HCT116 (cell line): Measurements from ENCODE around the gene MBNL2. TPM values are rescaled to one million over a fixed set of nuclear protein-coding genes. Genes with fewer than 3 reads are reported as not detected.
A peak's percentile ranks its signal among the peaks of the same experiment; 100 is the strongest.

Experiments
- ATAC-seq: fragments of 200-7000 bp; cut with Tn5 transposase; 2 replicates; pipeline ENCODE4 v1.9.1; 2020; ENCODE audit warnings: mild to moderate bottlenecking, moderate library complexity
- BruUV-seq: library from RNA; stranded (reverse); fragments of 400-500 nt; replicated peaks from 2 replicates; lab custom pipeline; 2021; lab: Mats Ljungman, UMichigan
- CTCF ChIA-PET: fragments of 300-600 bp; sonication (Branson Sonifier 250); formaldehyde crosslinking; loops from one replicate; lab custom pipeline; 2021; ENCODE audit warnings: antibody characterized with exemption; lab: Charles Lee
- POLR2A ChIA-PET: fragments of 300-600, 350-600 bp; sonication (Branson Sonifier 250); formaldehyde crosslinking; loops from one replicate; lab custom pipeline; 2021; ENCODE audit warnings: antibody characterized with exemption; lab: Charles Lee
- RAD21 ChIA-PET, 2 experiments: fragments of 300-600 bp; sonication (Branson Sonifier 250); formaldehyde crosslinking; loops; one replicate each; lab custom pipeline; 2023; ENCODE audit warnings: low total read pairs in 2 of 2; ENCODE audit not compliant: uncharacterized antibody in 2 of 2, unreplicated experiment in 2 of 2, low non-redundant PET in 1 of 2; lab: Charles Lee
- DNase-seq: peaks from one replicate; pipeline ENCODE4 v3.0.0-alpha.2; 2010; ENCODE audit warnings: low read depth, low spot score
- H2AFZ ChIP-seq: fragments of 200-600 bp; shearing (Covaris generic), sonication (generic); 2 replicates; pipeline ENCODE4 v1.6.1; 2017; ENCODE audit warnings: low read depth, mixed run types, mixed read lengths, antibody characterized with exemption, low read length; ENCODE audit not compliant: poor library complexity, severe bottlenecking
- H3K27ac ChIP-seq: 2 replicates; pipeline ENCODE4 v1.5.1; 2012; ENCODE audit warnings: low read depth, low read length
- H3K27me3 ChIP-seq: fragments of 200-600 bp; sonication (generic); 2 replicates; pipeline ENCODE4 v1.6.1; 2016; ENCODE audit warnings: mixed run types, low read length, mixed read lengths; ENCODE audit not compliant: insufficient read depth
- H3K36me3 ChIP-seq, 2 experiments: fragments of 200-500 bp in 1 of 2; fragments of 200-600 bp in 1 of 2; sonication (Bioruptor generic) in 1 of 2; sonication (generic) in 1 of 2; 2 replicates each; pipeline versions ENCODE4 v1.5.1 to v1.6.1; 2014 to 2016; ENCODE audit warnings: low read length in 2 of 2, inconsistent platforms in 1 of 2, mixed read lengths in 1 of 2, mixed run types in 1 of 2; ENCODE audit not compliant: insufficient read depth in 2 of 2, control insufficient read depth in 1 of 2
- H3K4me1 ChIP-seq, 2 experiments: fragments of 200-600 bp in 1 of 2; sonication (generic) in 1 of 2; 2 replicates each; pipeline versions ENCODE4 v1.5.1 to v1.6.1; 2012 to 2017; ENCODE audit warnings: low read length in 2 of 2, inconsistent platforms in 1 of 2, mild to moderate bottlenecking in 1 of 2, mixed read lengths in 1 of 2, mixed run types in 1 of 2, moderate library complexity in 1 of 2; ENCODE audit not compliant: insufficient read depth in 2 of 2, control insufficient read depth in 1 of 2
- H3K4me2 ChIP-seq: fragments of 200-600 bp; sonication (generic); 2 replicates; pipeline ENCODE4 v1.6.1; 2017; ENCODE audit warnings: mixed run types, low read length, mixed read lengths
- H3K4me3 ChIP-seq, 2 experiments: fragments of 200-600 bp in 1 of 2; sonication (generic) in 1 of 2; replicated peaks in 1 of 2; 2 replicates each; pipeline ENCODE4 v1.5.1; 2011 to 2016; ENCODE audit warnings: low read length in 2 of 2, control low read depth in 1 of 2, low read depth in 1 of 2, mild to moderate bottlenecking in 1 of 2, mixed read lengths in 1 of 2, mixed run types in 1 of 2
- H3K79me2 ChIP-seq: fragments of 200-600 bp; sonication (generic); 2 replicates; pipeline ENCODE4 v1.6.1; 2017; ENCODE audit warnings: mild to moderate bottlenecking, mixed run types, low read length, moderate library complexity, mixed read lengths; ENCODE audit not compliant: insufficient read depth
- H3K9ac ChIP-seq: fragments of 200-600 bp; sonication (generic); 2 replicates; pipeline ENCODE4 v1.6.1; 2016; ENCODE audit warnings: low read length, mixed read lengths
- H3K9me2 ChIP-seq: fragments of 200-600 bp; sonication (generic), shearing (Covaris generic); 2 replicates; pipeline ENCODE4 v1.6.1; 2017; ENCODE audit warnings: mixed run types, mild to moderate bottlenecking, moderate library complexity; ENCODE audit not compliant: insufficient read depth
- H3K9me3 ChIP-seq, 2 experiments: fragments of 200-500 bp in 1 of 2; fragments of 200-600 bp in 1 of 2; sonication (Bioruptor generic) in 1 of 2; sonication (generic) in 1 of 2; 2 replicates each; pipeline ENCODE4 v1.6.1; 2014 to 2017; ENCODE audit warnings: low read length in 2 of 2, mixed read lengths in 2 of 2, inconsistent platforms in 1 of 2, low read depth in 1 of 2, mild to moderate bottlenecking in 1 of 2, mixed run types in 1 of 2, moderate library complexity in 1 of 2; ENCODE audit not compliant: control insufficient read depth in 1 of 2, insufficient read depth in 1 of 2
- H4K20me1 ChIP-seq: fragments of 200-600 bp; sonication (generic), shearing (Covaris generic); 2 replicates; pipeline ENCODE4 v1.6.1; 2017; ENCODE audit warnings: mixed run types, mild to moderate bottlenecking, moderate library complexity; ENCODE audit not compliant: insufficient read depth
- EGR1 ChIP-seq: IDR thresholded peaks from 2 replicates; pipeline ENCODE4 v1.6.1; 2012; ENCODE audit warnings: low read depth
- EZH2 ChIP-seq: fragments of 200-600 bp; sonication (generic); IDR thresholded peaks from 2 replicates; pipeline ENCODE4 v1.6.1; 2017; ENCODE audit warnings: antibody characterized with exemption, mixed run types
- EZH2phosphoT487 ChIP-seq: fragments of 200-600 bp; IDR thresholded peaks from 2 replicates; pipeline ENCODE4 v1.6.1; 2018; ENCODE audit warnings: antibody characterized with exemption, borderline replicate concordance
- FOSL1 ChIP-seq: IDR thresholded peaks from 2 replicates; pipeline ENCODE4 v1.6.1; 2012; ENCODE audit warnings: low read depth
- YY1 ChIP-seq: IDR thresholded peaks from 2 replicates; pipeline ENCODE4 v1.6.1; 2011; ENCODE audit warnings: low read length, low read depth, moderate library complexity, mild to moderate bottlenecking; ENCODE audit not compliant: insufficient replicate concordance; ENCODE audit errors: extremely low read depth
- ZFX ChIP-seq: fragments of 450-650 bp; IDR thresholded peaks from 2 replicates; pipeline ENCODE4 v1.6.1; 2017
- intact Hi-C: fragments of 100-400 bp; cut with micrococcal nuclease; formaldehyde crosslinking; loops from 2 replicates; pipeline ENCODE4 v1.10.0; 2022
- total RNA-seq: library from RNA; stranded (reverse); gene quantifications from one replicate; pipeline ENCODE4 v1.2.1, GENCODE V29; 2021; ENCODE audit not compliant: unreplicated experiment
- TF ChIP-seq, protein P1 (sequence below): IDR thresholded peaks from 2 replicates; pipeline ENCODE4 v1.6.1; 2012; ENCODE audit warnings: low read depth
- TF ChIP-seq, protein P2 (sequence below), 3 experiments: fragments of 200-600 bp in 1 of 3; sonication (generic) in 1 of 3; IDR thresholded peaks in 2 of 3; conservative IDR thresholded peaks in 1 of 3; 2 replicates each; pipeline ENCODE4 v1.5.1; 2012 to 2017; ENCODE audit warnings: low read depth in 2 of 3, low read length in 2 of 3, antibody characterized with exemption in 1 of 3, borderline replicate concordance in 1 of 3, control low read depth in 1 of 3, mild to moderate bottlenecking in 1 of 3, mixed read lengths in 1 of 3, mixed run types in 1 of 3, moderate library complexity in 1 of 3; ENCODE audit not compliant: insufficient read depth in 1 of 3

Gene MBNL2
- total RNA-seq, 1 experiment from 2014 or later: 73.9 TPM

DNA sequence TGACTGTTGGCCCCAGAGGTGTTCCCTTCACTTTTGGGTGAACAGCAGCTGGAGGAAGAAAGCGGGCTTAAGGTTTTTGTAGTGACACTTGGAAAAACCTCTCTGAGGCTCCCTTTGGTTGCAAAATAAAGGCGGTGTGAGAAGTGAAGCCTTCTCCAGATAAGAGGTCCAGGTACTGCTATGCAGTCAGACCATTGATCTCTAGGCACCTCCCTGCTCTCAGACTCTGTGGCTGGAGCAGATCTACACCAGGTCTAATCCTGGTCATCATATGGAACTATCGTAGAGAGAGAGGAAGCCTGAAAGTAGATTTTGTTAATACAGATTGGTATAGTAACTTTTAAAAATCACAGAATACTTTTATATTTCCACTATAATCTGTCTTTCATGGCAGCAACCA, 47.5 kb downstream of the MBNL2 start:
- ChIA-PET CTCF (interaction anchor here (1.0 to 1.3 kb wide), 2 partner anchors 12 to 160 kb away, joined by 3 to 4 read pairs; no protein-coding TSS in a partner anchor), POLR2A (no interaction called here), RAD21 (no interaction called here)
- no peaks in the 10 kb centered on the region for H3K27me3 ChIP-seq
- ATAC-seq (no peak), DNase-seq (no peak)
- H3K27ac ChIP-seq: peak overlapping the region; percentile 100
- H2AFZ ChIP-seq: no peak overlapping the region
- no TSS peak for BruUV-seq
- no peaks in the 10 kb centered on the region for H4K20me1 ChIP-seq
- H3K4me1 ChIP-seq: peaks cover 88 to 92% of the 10 kb centered on the region in 2 experiments
- no peaks in the 10 kb centered on the region for H3K36me3 ChIP-seq
- no peaks in the 10 kb centered on the region for H3K9me3 ChIP-seq
- no peaks in the 10 kb centered on the region for H3K9me2 ChIP-seq
- peaks cover 34% of the 10 kb centered on the region for H3K79me2 ChIP-seq
- intact Hi-C loops: no loop called here
- TF ChIP-seq EGR1 (no peak), EZH2 (no peak), ZFX (no peak), FOSL1 (no peak), YY1 (no peak), EZH2phosphoT487 (no peak)
- TF ChIP-seq, protein P1, sequence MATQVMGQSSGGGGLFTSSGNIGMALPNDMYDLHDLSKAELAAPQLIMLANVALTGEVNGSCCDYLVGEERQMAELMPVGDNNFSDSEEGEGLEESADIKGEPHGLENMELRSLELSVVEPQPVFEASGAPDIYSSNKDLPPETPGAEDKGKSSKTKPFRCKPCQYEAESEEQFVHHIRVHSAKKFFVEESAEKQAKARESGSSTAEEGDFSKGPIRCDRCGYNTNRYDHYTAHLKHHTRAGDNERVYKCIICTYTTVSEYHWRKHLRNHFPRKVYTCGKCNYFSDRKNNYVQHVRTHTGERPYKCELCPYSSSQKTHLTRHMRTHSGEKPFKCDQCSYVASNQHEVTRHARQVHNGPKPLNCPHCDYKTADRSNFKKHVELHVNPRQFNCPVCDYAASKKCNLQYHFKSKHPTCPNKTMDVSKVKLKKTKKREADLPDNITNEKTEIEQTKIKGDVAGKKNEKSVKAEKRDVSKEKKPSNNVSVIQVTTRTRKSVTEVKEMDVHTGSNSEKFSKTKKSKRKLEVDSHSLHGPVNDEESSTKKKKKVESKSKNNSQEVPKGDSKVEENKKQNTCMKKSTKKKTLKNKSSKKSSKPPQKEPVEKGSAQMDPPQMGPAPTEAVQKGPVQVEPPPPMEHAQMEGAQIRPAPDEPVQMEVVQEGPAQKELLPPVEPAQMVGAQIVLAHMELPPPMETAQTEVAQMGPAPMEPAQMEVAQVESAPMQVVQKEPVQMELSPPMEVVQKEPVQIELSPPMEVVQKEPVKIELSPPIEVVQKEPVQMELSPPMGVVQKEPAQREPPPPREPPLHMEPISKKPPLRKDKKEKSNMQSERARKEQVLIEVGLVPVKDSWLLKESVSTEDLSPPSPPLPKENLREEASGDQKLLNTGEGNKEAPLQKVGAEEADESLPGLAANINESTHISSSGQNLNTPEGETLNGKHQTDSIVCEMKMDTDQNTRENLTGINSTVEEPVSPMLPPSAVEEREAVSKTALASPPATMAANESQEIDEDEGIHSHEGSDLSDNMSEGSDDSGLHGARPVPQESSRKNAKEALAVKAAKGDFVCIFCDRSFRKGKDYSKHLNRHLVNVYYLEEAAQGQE: no peak
- TF ChIP-seq, protein P2, sequence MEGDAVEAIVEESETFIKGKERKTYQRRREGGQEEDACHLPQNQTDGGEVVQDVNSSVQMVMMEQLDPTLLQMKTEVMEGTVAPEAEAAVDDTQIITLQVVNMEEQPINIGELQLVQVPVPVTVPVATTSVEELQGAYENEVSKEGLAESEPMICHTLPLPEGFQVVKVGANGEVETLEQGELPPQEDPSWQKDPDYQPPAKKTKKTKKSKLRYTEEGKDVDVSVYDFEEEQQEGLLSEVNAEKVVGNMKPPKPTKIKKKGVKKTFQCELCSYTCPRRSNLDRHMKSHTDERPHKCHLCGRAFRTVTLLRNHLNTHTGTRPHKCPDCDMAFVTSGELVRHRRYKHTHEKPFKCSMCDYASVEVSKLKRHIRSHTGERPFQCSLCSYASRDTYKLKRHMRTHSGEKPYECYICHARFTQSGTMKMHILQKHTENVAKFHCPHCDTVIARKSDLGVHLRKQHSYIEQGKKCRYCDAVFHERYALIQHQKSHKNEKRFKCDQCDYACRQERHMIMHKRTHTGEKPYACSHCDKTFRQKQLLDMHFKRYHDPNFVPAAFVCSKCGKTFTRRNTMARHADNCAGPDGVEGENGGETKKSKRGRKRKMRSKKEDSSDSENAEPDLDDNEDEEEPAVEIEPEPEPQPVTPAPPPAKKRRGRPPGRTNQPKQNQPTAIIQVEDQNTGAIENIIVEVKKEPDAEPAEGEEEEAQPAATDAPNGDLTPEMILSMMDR (IDR thresholded peaks at IDR 0.05 in 2 of 3, conservative IDR thresholded peaks at IDR 0.05 in 1 of 3; ENCODE audit: borderline replicate concordance in 1 of 3, insufficient read depth in 1 of 3, low read depth in 2 of 3, low read length in 2 of 3): no peak
- no peak overlapping the region for H3K4me2 ChIP-seq
- no peak overlapping the region for H3K9ac ChIP-seq
- no peak overlapping the region for H3K4me3 ChIP-seq
